ENCODE measurements around the gene PLCB2.
A peak's percentile ranks its signal among the peaks of the same experiment; 100 is the strongest.

PLCB2 gene

GRCh38 chr15:40309344-40309862 is 1.7 kb upstream of the PLCB2 start:
- DNase-seq (ENCODE audit: low read depth, low spot score), result no peak
- Histone ChIP-seq H3K9me3 (ENCODE audit: low read depth, low read length) (no peaks in the 10 kb centered on the region), H3K4me3 (no peak overlapping the region), H3K36me3 (ENCODE audit: insufficient read depth, low read length) (no peaks in the 10 kb centered on the region), H3K9ac (ENCODE audit: insufficient read length) (no peak overlapping the region), H3K27ac (peak overlapping the region; percentile 83)
- TF ChIP-seq FOXP2 (optimal IDR thresholded peaks at IDR 0.05; ENCODE audit: control extremely low read depth, extremely low read length, insufficient read depth) (no peak), EZH2 (IDR thresholded peaks at IDR 0.05) (no peak), POLR2AphosphoS5 (IDR thresholded peaks at IDR 0.05; ENCODE audit: borderline replicate concordance, low read depth, low read length) (no peak)

GRCh38 chr15:40306908-40307307 is 827 bp downstream of the PLCB2 start:
- no peak overlapping the region for H3K27ac ChIP-seq

DNA sequence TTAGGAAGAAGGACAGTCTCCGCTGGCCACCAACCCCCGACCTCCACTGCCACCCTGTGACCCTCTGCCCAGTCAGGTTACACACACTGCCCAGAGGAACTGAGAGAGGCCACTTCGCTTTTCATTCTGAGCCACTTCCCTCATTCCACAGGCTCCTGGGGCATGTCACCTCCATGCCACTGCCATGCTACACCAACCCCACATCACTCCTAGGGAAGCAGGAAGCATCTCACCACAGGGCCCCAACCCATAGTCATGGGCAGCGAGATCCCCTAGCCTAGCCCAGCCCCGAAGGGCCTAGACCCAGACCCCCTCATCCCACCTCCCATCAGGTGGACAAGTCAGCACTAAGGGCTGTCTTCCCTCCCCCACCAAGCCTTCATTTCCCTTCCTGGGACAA is 1.4 kb downstream of the PLCB2 start:
- Histone ChIP-seq H3K9me3 (ENCODE audit: low read depth, low read length) (no peaks in the 10 kb centered on the region), H3K27ac (no peak overlapping the region), H3K36me3 (ENCODE audit: insufficient read depth, low read length) (peaks cover 21% of the 10 kb centered on the region; the same call in 1 of the 2 replicates), H3K9ac (ENCODE audit: insufficient read length) (no peak overlapping the region), H3K4me3 (peak overlapping the region; percentile 81)
- TF ChIP-seq EZH2 (IDR thresholded peaks at IDR 0.05), result no peak
- TF ChIP-seq FOXP2 (optimal IDR thresholded peaks at IDR 0.05; ENCODE audit: control extremely low read depth, extremely low read length, insufficient read depth), result no peak
- no peak for TF ChIP-seq POLR2AphosphoS5 (IDR thresholded peaks at IDR 0.05; ENCODE audit: borderline replicate concordance, low read depth, low read length)
- no peak for DNase-seq (ENCODE audit: low read depth, low spot score)

More at GRCh38 chr15:40306908-40307307, 827 bp downstream of the PLCB2 start:
- TF ChIP-seq FOXP2 (optimal IDR thresholded peaks at IDR 0.05; ENCODE audit: control extremely low read depth, extremely low read length, insufficient read depth), result no peak
- TF ChIP-seq POLR2AphosphoS5 (IDR thresholded peaks at IDR 0.05; ENCODE audit: borderline replicate concordance, low read depth, low read length), result no peak
- no peak for TF ChIP-seq EZH2 (IDR thresholded peaks at IDR 0.05)
- DNase-seq (ENCODE audit: low read depth, low spot score), result no peak
- Histone ChIP-seq H3K9ac (ENCODE audit: insufficient read length) (peak overlapping the region; percentile 6), H3K9me3 (ENCODE audit: low read depth, low read length) (no peaks in the 10 kb centered on the region), H3K36me3 (ENCODE audit: insufficient read depth, low read length) (peaks cover 16% of the 10 kb centered on the region; the same call in 1 of the 2 replicates), H3K4me3 (peak overlapping the region; percentile 81)

GRCh38 chr15:40305281-40305680 is 2.5 kb downstream of the PLCB2 start:
- H3K9ac ChIP-seq (ENCODE audit: insufficient read length), result no peak overlapping the region
- H3K36me3 ChIP-seq (ENCODE audit: insufficient read depth, low read length), result peaks cover 32% of the 10 kb centered on the region; the same call in 1 of the 2 replicates

DNA sequence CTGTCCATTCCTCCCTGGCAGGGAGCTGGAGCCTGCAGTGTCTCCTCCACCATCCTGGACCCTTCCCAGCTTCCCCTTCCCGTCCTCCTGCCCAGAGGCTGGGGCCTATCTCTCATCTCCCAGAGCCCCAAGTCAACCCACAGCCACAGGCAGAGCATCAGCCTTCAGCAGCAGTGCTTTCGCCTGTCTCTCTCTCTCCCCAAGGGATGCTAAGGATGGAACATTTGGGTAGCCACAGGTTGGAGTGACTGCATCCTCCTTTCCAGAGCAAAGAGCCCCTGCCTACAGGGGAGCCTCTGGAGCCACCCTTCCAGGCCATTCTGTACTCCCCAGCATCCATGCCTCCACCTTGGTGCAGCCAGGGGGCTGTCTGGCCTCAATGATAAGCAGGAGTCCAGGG is 4.2 kb downstream of the PLCB2 start:
- TF ChIP-seq POLR2AphosphoS5 (IDR thresholded peaks at IDR 0.05; ENCODE audit: borderline replicate concordance, low read depth, low read length), result no peak
- Histone ChIP-seq H3K9ac (ENCODE audit: insufficient read length) (no peak overlapping the region), H3K9me3 (ENCODE audit: low read depth, low read length) (peaks cover 4% of the 10 kb centered on the region; the same call in 1 of the 2 replicates), H3K4me3 (no peak overlapping the region), H3K27ac (no peak overlapping the region), H3K36me3 (ENCODE audit: insufficient read depth, low read length) (peaks cover 44% of the 10 kb centered on the region)
- no peak for DNase-seq (ENCODE audit: low read depth, low spot score)

More at GRCh38 chr15:40305281-40305680, 2.5 kb downstream of the PLCB2 start:
- no peak overlapping the region for H3K4me3 ChIP-seq
- TF ChIP-seq FOXP2 (optimal IDR thresholded peaks at IDR 0.05; ENCODE audit: control extremely low read depth, extremely low read length, insufficient read depth) (no peak), POLR2AphosphoS5 (IDR thresholded peaks at IDR 0.05; ENCODE audit: borderline replicate concordance, low read depth, low read length) (no peak), EZH2 (IDR thresholded peaks at IDR 0.05) (no peak)
- DNase-seq (ENCODE audit: low read depth, low spot score), result no peak
- no peak overlapping the region for H3K27ac ChIP-seq
- no peaks in the 10 kb centered on the region for H3K9me3 ChIP-seq (ENCODE audit: low read depth, low read length)

GRCh38 chr15:40302981-40303380 is 4.8 kb downstream of the PLCB2 start:
- Histone ChIP-seq H3K9ac (ENCODE audit: insufficient read length) (no peak overlapping the region), H3K36me3 (ENCODE audit: insufficient read depth, low read length) (peaks cover 45% of the 10 kb centered on the region), H3K9me3 (ENCODE audit: low read depth, low read length) (peaks cover 4% of the 10 kb centered on the region; the same call in 1 of the 2 replicates), H3K27ac (no peak overlapping the region), H3K4me3 (no peak overlapping the region)
- TF ChIP-seq POLR2AphosphoS5 (IDR thresholded peaks at IDR 0.05; ENCODE audit: borderline replicate concordance, low read depth, low read length) (no peak), FOXP2 (optimal IDR thresholded peaks at IDR 0.05; ENCODE audit: control extremely low read depth, extremely low read length, insufficient read depth) (no peak), EZH2 (IDR thresholded peaks at IDR 0.05) (no peak)
- no peak for DNase-seq (ENCODE audit: low read depth, low spot score)

DNA sequence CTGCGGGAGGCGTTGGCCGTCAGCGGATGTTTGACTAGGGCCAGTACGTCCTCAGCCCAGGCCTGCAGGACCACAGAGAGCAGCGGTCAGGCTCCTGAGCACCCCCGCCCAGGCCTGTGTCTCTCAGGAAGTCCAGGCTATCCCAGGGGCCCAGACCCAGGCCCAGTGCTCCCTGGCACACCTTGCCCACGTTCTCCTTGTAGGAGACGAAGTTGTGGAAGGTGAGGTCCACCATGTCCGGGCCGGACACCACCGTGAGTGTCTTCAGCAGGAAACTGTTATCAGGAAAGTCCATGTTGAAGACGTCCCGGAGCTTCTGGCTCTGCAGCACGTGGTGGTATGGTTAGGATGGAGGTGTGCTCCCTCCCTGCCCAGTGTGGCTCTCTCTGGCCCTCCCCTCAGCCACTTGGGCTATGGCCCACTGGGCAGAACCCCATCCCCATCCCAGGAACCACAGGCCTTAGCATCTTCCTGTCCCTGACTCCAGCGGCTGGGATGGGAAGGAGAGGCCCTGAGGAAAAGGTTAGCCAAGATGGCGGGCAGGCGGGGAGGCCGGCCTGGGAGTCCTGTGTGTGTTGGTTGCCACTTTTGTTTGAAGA is 5.3 kb downstream of the PLCB2 start:
- Histone ChIP-seq H3K4me3 (no peak overlapping the region), H3K36me3 (ENCODE audit: insufficient read depth, low read length) (peaks cover 45% of the 10 kb centered on the region), H3K9ac (ENCODE audit: insufficient read length) (no peak overlapping the region), H3K9me3 (ENCODE audit: low read depth, low read length) (peaks cover 4% of the 10 kb centered on the region; the same call in 1 of the 2 replicates), H3K27ac (no peak overlapping the region)
- DNase-seq (ENCODE audit: low read depth, low spot score), result no peak
- TF ChIP-seq EZH2 (IDR thresholded peaks at IDR 0.05) (no peak), FOXP2 (optimal IDR thresholded peaks at IDR 0.05; ENCODE audit: control extremely low read depth, extremely low read length, insufficient read depth) (no peak), POLR2AphosphoS5 (IDR thresholded peaks at IDR 0.05; ENCODE audit: borderline replicate concordance, low read depth, low read length) (no peak)

- Histone ChIP-seq H3K9me3 (ENCODE audit: low read depth, low read length) (peaks cover 4% of the 10 kb centered on the region; the same call in 1 of the 2 replicates), H3K36me3 (ENCODE audit: insufficient read depth, low read length) (peaks cover 45% of the 10 kb centered on the region), H3K27ac (no peak overlapping the region), H3K4me3 (no peak overlapping the region), H3K9ac (ENCODE audit: insufficient read length) (no peak overlapping the region)
- no peak for DNase-seq (ENCODE audit: low read depth, low spot score)
- TF ChIP-seq EZH2 (IDR thresholded peaks at IDR 0.05), result no peak
- no peak for TF ChIP-seq FOXP2 (optimal IDR thresholded peaks at IDR 0.05; ENCODE audit: control extremely low read depth, extremely low read length, insufficient read depth)
- no peak for TF ChIP-seq POLR2AphosphoS5 (IDR thresholded peaks at IDR 0.05; ENCODE audit: borderline replicate concordance, low read depth, low read length)
Measured at GRCh38 chr15:40301467-40302179, 6.1 kb downstream of the PLCB2 start.
